CD4-positive, alpha-beta T cell treated with Interleukin-15 for 4 hours (primary cell): Measurements from ENCODE around the gene TPO.

Experiments
- DNase-seq: peaks from one replicate; pipeline ENCODE4 v3.0.0-alpha.2; 2020; ENCODE audit warnings: low spot score

Gene TPO

DNA sequence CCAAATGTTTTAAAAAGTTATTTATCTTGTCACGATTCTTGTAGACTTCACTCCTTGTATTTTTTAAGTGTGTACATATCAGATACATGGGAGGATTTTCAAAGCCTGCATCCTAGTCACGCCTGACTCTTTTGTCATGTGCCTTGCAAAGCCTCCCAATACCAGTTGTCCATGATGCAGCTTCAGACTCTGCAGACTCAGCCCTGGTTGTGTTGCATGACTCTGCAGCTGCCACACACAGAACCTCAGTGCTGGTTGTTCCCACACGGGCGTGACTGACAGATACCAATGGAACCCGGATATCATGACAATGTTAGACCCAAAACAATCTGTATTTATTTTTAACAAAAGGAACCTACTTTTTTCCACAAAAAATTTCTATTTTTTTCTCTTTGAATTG is 38.2 kb downstream of the TPO start:
- no peak for DNase-seq

DNA sequence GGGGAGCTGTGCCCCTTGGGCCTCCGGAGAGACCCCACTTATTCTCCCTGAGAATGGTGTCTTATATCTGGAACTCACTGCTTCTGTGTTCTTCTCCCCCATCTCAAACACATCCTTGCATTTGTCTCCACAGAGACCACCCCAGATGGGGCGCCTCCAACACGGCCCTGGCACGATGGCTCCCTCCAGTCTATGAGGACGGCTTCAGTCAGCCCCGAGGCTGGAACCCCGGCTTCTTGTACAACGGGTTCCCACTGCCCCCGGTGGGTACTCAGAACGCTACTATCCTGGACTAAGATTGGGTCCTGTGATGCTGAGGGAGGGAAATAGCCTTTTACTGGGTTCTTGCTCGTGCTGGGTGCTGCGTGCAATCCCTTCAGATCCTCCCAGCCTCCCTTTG is 40.3 kb downstream of the TPO start:
- no peak for DNase-seq

DNA sequence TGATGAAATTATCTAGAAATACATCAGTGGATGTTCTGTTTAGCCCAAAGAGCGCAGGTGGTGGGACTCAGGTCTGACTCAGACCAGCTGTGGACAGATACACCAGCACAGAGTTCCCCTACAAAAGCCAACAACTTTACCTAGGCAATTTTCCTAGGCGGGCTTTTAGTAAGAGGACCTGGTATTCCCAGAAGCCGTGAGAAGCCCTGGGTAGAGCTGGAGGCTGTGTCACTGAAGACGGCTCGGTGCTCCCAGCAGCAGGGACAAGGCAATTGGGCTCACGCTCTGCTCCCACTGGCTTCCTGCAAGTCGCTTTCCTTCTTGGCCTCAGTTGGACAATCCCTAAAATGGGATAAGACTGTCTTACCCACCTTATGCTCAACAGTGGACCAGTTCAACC is 41.1 kb downstream of the TPO start:
- DNase-seq = no peak

DNA sequence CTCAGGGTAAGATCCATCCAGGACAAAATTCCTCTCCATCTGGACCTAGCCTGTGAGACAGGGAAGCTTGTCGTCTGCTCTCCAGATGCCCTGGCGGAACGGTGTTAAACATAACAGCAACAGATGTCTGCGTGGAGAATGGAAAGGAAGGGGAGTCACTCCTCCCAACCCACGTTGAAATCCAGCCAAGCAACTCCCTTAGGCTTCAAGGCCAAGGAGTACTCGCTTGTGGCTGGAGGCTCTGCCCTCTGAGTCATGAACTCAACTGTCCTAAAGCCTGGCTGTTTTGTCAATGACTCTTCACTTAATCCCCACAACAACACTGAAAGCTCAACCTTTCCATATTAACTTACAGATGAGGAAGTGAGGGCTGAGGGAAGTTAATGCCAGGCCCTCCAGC is 42.2 kb downstream of the TPO start:
- no peak for DNase-seq

DNA sequence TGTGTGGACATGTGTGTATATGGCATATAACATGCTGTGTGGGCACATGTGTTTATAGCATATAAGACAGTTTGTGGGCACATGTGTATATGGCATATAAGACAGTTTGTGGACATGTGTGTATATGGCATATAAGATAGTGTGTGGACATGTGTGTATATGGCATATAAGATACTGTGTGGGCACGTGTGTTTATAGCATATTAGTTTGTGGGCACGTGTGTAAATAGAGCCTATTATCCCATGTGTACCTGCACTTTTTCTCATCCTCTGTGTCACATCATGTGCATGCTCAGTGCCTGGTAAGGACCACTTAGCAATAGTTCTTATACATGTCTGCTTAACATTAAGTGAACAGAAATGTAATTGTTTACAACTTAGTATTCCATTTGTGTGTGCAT is 45.2 kb downstream of the TPO start:
- DNase-seq = no peak

DNA sequence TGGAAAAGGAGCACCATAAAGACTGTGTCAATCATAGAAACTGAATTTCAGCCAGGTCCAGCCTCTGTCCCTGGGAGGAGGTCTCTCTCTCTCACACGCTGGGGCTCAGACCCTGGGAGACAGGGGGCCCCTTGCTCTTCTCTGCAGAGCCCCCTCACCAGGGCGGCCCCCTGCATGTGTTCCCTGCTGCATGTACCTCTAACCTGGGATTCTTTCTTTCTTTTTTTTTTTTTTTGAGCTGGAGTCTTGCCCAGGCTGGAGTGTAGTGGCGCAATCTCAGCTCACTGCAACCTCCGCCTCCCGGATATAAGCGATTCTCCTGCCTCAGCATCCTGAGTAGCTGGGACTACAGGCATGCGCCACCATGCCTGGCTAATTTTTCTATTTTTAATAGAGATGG is 46.5 kb downstream of the TPO start:
- DNase-seq = no peak

DNA sequence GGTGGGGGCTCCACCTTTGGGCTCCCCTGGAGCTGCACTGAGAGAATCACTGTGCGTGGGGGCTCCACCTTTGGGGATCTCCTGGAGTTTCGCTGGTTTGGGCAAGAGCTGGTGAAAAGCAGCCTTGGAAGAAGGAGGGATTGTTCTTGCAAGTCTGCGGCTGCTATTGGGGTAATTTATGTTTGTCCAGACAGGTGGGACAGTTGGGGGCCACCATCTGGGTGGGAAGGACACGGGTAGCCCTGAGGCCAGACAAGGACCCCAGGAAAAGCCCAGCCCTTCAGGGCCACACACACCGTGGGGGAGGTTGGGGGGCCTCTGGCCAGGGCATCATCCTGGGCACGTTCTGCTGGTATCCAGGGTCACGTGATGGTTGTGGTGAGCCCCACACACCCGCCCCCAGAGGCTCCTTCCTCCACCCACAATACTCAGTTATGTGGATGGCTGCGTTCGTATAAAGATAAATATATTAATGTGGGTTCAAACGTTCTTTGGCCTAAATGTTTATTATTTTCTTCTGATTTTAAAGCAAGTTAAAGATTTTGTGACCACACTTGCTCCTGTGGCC is 47.7 kb downstream of the TPO start:
- no peak for DNase-seq

DNA sequence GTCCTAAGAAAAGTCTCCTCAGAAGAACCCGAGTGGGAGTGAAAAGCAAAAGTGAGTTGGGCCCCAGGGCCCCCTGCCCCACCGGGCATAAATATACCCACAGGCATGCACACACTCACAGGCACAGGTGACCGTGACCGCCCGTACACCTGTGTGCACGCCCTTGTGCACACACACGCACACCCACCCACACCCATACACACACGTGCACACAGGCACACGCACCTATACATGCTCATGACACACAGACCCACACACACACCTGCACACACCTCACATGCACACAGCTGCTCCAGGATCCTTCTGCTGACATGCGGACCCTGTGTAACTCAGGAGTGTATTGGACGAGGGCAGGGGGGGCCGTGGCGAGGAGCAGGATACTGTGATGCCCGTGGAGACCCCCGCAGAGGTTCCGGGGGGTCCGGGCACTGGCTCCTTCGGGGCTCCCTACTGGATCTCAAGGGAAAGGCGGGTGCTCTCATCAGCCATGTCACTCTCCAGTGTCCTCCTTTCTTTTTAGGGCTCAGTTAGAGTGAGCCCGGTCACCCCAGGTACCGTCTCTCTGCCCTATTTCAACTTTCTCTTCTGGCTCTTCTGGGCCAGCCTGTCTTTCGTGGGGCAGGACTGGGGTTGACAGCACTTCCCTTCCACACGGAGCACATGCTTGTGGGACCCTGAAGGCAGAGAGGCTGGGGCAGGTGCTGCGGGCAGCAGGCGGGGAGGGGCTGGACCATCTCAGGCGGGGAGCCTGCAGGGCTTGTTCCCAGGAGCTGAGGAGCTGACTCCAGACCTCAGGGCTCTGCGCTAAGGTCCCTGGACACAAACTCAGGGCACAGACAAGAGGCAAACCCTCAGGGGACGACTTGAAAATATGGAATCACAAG is 48.5 kb downstream of the TPO start:
- DNase-seq = no peak

DNA sequence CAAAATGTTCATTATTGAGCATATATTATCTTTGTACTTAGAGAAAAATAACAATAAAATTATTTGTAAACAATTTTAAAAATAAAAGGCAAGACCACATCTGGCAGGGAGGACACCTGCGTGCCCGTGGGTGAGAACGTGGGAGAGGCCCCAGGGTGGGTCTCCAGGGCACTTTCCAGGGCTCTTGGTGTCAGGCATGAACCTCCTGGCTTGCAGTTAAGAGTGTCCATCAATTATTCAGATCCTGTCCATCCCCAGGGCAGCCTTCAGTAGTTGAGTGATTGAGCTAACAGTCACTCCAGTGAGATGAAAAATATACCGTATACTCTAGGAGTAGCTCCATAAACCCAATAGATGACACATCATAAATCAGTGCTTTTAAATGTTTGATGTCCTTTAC is 49.7 kb downstream of the TPO start:
- no peak for DNase-seq

DNA sequence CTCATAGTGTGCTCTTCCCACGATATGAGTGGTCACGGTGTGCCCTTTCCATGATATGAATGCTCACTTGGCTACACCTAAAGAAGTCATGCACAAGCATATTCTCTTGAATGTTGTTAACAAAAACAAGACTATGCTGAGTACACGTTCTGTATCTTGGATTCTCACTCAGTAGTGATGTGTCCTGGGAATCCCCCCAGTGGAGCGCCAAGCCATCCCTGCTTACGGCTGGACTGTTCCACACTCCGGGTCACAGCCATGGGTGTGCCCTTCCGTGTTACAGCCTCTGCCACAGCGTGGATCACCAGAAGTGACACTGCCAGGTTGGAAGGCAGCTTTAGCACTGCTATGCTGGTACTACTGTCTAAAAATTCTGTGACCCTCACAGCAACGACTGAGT is 59.1 kb downstream of the TPO start:
- no peak for DNase-seq

DNA sequence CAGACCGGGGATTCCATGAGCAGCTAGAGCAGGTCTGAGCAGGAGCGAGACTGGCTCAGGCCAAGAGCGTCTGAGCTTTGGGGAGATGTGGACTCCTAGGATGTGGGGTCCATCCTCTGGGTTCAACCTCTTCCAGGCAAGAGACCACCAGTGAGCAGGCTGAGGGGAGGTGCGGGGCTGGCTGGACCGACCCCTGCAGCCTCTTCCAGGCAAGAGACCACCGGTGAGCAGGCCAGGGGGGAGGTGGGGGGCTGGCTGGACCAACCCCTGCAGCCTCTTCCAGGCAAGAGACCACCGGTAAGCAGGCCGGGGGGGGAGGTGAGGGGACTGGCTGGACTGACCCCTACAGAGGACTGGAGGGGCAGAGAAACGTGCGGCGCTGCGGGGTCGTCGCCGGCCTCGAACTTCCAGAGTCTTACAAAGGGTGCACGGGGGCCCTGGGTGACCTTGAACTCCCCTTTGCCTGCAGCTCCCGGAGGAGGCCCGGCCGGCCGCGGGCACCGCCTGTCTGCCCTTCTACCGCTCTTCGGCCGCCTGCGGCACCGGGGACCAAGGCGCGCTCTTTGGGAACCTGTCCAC is 63.4 kb downstream of the TPO start:
- DNase-seq = no peak

DNA sequence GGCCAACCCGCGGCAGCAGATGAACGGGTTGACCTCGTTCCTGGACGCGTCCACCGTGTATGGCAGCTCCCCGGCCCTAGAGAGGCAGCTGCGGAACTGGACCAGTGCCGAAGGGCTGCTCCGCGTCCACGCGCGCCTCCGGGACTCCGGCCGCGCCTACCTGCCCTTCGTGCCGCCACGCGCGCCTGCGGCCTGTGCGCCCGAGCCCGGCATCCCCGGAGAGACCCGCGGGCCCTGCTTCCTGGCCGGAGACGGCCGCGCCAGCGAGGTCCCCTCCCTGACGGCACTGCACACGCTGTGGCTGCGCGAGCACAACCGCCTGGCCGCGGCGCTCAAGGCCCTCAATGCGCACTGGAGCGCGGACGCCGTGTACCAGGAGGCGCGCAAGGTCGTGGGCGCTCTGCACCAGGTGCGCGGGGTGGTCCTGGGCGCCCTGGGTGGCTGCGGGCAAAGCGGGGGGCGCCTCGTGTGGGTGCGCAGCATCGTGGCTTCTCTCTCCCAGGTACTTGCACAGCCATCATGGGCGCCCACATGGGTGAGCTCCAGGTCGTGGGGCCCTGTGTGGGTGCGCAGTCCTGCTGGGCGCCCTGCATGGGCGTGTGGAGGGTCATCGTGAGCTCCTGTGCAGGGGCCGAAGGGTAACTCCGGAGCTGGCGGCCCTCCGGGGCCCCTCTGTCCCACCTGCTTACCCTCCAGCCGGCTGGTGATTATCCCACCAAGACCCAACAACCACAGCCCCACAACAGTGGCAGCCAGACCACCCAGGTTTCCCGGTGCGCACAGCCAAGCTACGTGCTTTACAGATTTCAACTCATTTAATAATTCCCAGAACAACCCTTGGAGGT is 64.2 kb downstream of the TPO start:
- no peak for DNase-seq

DNA sequence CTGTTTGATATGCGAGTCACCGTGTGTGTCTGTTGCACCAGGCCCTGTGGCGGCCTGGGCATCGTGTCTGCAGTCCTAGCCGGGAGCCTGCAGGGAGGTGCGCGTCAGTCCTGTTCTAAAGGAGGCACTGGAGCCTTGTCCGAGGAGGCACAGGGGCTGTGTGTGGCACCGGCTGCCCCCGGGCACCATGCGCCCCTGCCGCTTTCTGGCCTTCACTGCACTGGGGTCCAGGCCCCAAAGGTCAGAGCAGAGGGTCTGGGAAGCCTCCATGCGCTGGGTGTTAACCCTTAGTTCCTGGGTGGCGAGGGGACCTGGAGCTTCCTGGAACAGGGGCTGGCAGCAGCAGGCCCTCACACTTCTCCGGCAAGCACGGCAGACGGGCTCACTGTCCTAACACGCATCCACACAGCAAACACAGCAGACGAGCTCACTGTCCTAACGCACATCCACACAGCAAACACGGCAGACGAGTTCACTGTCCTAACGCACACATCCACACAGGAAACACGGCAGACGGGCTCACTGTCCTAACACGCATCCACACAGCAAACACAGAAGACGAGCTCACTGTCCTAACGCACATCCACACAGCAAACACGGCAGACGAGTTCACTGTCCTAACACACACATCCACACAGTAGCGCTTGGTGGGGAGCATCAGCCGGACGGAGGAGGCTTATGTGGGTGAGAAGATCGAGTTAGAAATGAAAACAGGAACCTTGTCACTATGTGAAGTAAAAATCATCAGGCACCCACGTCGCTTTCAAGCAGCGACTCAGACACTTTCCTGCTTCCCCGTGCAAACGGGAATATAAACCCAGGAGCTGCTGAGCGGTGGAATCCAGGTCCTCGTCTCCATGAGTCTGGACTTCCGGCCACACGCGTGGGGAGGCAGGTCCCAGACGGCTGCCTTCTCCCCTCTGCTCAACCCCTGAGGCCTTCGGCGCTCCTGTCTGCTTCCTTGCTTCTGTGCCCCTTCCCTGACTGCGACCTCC is 65.3 kb downstream of the TPO start:
- no peak for DNase-seq

DNA sequence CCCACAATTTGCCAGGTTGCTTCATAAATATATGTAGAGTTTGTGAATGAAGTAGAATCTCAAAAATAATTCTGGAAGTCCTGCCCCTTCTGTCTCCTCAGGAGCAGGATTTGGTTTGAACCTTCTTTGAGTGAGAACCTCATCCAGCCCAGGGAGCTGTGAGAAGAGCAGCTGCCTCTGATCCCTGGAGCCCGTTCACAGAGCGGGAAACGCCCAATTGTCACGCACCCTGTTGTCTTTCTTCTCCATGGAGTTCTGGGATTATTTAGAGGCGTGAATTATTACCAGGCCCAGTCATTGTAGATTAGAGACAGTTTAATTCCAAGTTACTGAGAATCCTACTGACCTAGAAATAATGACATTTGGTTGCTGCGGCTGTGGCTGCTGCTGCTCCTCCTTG is 66.1 kb downstream of the TPO start:
- no peak for DNase-seq

DNA sequence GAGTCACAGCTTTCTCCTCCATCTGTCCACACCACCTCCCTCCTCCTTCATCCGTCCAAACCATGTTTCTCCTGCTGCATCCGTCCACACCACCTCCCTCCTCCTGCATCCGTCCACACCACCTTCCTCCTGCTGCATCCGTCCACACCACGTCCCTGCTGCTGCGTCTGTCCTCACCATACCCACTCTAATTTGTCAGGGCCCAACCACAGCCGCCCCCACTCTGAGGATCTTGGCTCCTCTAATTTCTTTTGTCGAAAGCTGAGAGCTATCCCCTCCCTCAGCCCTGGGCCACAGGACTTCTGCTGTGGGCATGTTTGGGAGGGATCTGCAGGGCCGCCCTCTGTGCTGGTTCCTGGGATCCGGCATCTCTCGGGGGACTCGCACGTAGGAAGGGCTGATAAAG is 67.4 kb downstream of the TPO start:
- no peak for DNase-seq

DNA sequence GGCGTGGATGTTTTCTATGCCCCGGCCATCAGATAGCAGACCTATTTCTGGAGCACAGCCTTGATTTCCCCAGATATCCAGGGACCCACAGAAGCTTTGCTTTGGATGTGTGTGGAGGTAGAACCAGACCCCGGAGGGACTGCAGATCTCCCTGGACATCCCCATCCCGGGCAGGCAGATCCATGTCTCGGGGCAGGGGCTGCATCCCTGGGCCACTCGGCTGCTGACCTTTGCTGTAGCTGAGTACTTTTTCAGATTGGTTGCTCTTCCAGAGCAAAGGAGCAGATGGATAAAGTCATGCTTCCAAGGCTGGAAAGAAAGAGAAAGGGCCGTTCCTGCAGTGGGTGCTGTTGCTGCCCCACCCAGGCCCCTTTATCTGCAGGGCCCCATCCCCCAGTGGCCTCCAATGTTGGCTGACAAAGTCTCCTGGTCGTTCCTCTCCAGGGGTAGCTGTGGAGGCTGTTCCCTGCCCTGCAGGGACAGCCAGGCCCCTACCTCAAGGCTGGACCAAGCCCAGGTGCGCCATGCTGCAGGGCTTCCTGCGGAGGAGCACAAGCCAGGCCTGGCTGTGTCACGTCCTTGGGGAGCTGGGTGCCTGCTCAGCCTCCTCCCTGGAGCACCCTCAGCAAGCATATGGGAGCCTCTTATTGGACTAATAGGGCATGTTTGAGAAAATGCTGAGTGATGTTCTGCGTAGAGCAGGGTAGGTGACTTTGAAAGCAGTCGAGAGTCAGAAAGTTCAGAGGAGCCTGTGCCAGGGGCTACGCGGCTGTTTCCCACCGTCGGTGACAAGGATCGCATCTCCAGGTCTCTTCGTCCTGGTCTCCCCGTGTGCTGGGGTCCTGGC is 68.4 kb downstream of the TPO start:
- no peak for DNase-seq

DNA sequence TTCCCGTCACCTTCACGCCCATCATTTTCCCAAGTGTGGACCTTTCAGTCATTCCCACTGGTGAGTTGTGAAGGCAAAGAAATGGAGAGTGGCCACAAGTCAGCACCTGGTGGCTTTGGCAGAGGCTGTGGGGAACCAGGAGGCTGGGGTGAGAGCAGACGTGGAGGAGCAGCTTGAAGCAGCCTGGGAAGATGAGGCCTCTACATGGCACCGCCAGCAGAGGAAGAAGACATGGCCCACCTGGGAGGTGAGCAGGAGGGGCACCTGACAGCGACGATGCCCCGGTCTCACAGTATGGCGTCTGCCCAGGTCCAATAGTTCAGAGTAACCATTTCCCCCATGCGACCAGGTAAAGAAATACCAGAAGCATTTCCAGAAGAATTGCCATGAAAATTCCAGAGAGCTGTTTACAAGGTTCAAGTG is 69.0 kb downstream of the TPO start:
- no peak for DNase-seq

DNA sequence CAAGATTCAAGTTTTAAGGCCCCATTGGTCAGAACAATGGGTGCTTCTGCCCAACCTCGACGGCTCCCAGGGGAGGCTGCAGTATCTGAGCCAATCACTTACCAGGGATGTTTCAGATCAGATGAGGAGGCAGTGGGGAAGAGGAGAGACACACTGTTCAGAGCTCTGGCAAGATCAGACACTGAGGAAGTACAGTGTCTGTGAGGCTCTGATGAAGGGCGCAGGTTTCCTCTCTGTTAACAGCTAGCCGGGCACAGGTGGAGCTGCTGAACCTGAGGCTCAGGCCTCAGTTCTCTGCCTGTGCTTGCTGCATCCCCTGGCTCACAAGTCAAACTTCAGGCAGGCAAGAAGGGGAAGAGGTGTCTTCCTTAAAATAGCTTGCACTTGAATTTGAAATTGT is 69.7 kb downstream of the TPO start:
- no peak for DNase-seq

DNA sequence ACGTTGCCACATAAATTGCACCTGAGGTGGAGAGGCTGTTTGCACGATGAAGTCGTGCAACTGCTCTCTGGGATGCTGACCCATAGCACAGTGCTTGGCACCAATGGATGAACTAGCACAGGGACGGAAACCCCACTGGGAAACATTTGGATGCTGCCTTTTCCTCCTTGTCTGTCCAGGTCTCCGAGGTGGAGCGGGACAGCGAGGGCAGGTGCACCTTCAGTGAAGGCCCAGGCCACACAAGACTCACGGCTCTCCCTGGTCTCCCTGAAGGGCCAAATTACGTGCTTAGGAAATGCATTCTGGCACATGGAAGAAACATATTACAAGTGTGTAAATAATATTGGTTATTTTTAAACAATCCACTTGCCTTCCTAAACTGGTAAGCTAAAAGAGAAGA is 70.3 kb downstream of the TPO start:
- DNase-seq = no peak

DNA sequence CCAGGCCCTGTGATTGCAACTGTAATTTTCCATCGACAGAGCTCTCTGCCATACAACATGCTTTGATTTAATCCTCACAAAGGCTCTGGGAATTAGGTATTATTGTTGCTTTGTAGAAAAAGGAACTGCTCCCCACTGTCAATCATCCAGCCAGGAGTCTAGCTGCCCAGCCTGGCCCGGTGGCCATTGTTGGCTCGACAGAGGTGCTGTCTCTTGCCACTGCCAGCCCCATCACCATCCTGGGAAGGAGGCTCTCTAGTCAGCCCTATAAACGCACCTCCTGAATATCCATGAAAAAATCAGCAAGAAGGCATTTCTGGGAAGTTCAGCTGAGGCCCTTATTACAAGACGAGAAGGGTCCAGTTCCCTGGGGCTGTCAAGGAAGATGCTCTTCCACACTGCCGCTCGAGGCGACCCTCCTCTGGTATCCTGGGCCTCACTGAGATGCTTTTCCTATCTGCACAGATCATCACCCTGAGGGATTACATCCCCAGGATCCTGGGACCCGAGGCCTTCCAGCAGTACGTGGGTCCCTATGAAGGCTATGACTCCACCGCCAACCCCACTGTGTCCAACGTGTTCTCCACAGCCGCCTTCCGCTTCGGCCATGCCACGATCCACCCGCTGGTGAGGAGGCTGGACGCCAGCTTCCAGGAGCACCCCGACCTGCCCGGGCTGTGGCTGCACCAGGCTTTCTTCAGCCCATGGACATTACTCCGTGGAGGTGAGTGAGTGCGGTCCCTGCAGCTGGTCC is 71.0 kb downstream of the TPO start:
- no peak for DNase-seq
